ENCODE results near the gene GRIN3A. TPM values are rescaled to one million over a fixed set of nuclear protein-coding genes. Genes with fewer than 3 reads are reported as not detected.

The GRIN3A gene
- total RNA-seq, 1 experiment from 2014 or later = not detected

GRCh38 chr9:101737705-101738565 lies 512 bp downstream of the GRIN3A start:
- H3K23me2 ChIP-seq (ENCODE audit: insufficient read length, low read depth, low read length, poor library complexity, severe bottlenecking) = peaks cover 11% of the 10 kb centered on the region
- no peak overlapping the region for H3K27ac Mint-ChIP-seq

More at GRCh38 chr9:101737705-101738565, 512 bp downstream of the GRIN3A start:
- Histone ChIP-seq H3K56ac (ENCODE audit: insufficient read length, low read depth, low read length) (no peak overlapping the region), H2BK12ac (ENCODE audit: insufficient read length, low read depth, low read length) (no peak overlapping the region), H3K79me1 (ENCODE audit: insufficient read depth, low read depth, low read length, poor library complexity, severe bottlenecking) (no peaks in the 10 kb centered on the region), H3T11ph (ENCODE audit: low read length) (no peak overlapping the region), H4K91ac (ENCODE audit: insufficient read length, low read depth, low read length) (no peak overlapping the region), H3K4me2 (ENCODE audit: insufficient read depth, insufficient read length, low read length) (peak overlapping the region; percentile 49), H2BK5ac (ENCODE audit: insufficient read length, low read length) (no peak overlapping the region), H2BK120ac (ENCODE audit: low read depth, low read length, poor library complexity, severe bottlenecking) (no peak overlapping the region), H3K14ac (ENCODE audit: insufficient read depth, low read length) (no peak overlapping the region), H3K9ac (ENCODE audit: extremely low read depth, insufficient read length, low read length) (no peak overlapping the region), H3K23ac (ENCODE audit: insufficient read length, low read depth, low read length) (no peak overlapping the region), H4K5ac (ENCODE audit: insufficient read length, low read depth, low read length) (no peak overlapping the region), H3K4ac (ENCODE audit: low read depth, low read length) (no peak overlapping the region), H2AFZ (ENCODE audit: low read length) (no peak overlapping the region), H2AK5ac (ENCODE audit: insufficient read length, low read length) (no peak overlapping the region), H3K27ac (ENCODE audit: insufficient read length, low read depth, low read length) (no peak overlapping the region), H4K20me1 (ENCODE audit: control insufficient read depth, insufficient read depth, insufficient read length) (no peaks in the 10 kb centered on the region), H4K8ac (replicated peaks; ENCODE audit: insufficient read length, low read depth, low read length) (no peak overlapping the region), H2BK15ac (ENCODE audit: low read depth, low read length) (no peak overlapping the region), H3K27me3 (ENCODE audit: insufficient read depth, low read length) (peaks cover 15% of the 10 kb centered on the region; the same call in 1 of the 2 replicates), H3K9me3 (ENCODE audit: control insufficient read depth, low read depth, low read length) (no peaks in the 10 kb centered on the region), H3K18ac (ENCODE audit: insufficient read length, low read depth, low read length) (no peak overlapping the region), H3K4me1 (ENCODE audit: insufficient read depth, low read length) (0 out of 2 replicates have a peak, but pooled peaks cover 2% of the 10 kb centered on the region), H2BK20ac (ENCODE audit: low read depth, low read length, poor library complexity, severe bottlenecking) (no peak overlapping the region), H3K79me2 (ENCODE audit: insufficient read depth, low read length) (no peaks in the 10 kb centered on the region)
- H3K9me3 Mint-ChIP-seq = no peaks in the 10 kb centered on the region; a peak in 2 of 5 replicates
- H3K4me3 Mint-ChIP-seq = peak overlapping the region; percentile 69 to 89
- H3K27me3 Mint-ChIP-seq (ENCODE audit: low read depth) = peaks cover 86% of the 10 kb centered on the region
- peaks cover 23 to 33% of the 10 kb centered on the region in 2 experiments for H3K4me1 Mint-ChIP-seq
- WGBS (ENCODE audit: extremely low coverage, insufficient read length, low lambda C conversion rate) = no CpG with 5 or more reads among the region's 78 CpGs
- TF ChIP-seq CTCF (conservative IDR thresholded peaks at IDR 0.05) = no peak
- no peaks in the 10 kb centered on the region; a peak in 1 of 7 replicates for H3K36me3 Mint-ChIP-seq (ENCODE audit: insufficient read depth in 1 of 3, low read depth in 3 of 3)
- DNase-seq = peak; percentile 51

All from H9 (cell line).